Neural cell (in vitro differentiated cells): ENCODE data around the gene IL18BP. TPM values are rescaled to one million over a fixed set of nuclear protein-coding genes. Genes with fewer than 3 reads are reported as not detected.

Experiments used
- H2AFZ ChIP-seq: fragments of 200-600, 300-800 bp; sonication (generic), shearing (Covaris generic); 2 replicates; pipeline ENCODE4 v1.6.0; 2014; ENCODE audit warnings: low read depth, mild to moderate bottlenecking, antibody characterized with exemption, low read length, moderate library complexity
- H3F3A ChIP-seq: fragments of 200-600 bp; shearing (Covaris generic); 2 replicates; pipeline ENCODE4 v1.6.1; 2016; ENCODE audit warnings: mild to moderate bottlenecking, moderate library complexity, mixed read lengths, antibody characterized with exemption, low read length; ENCODE audit not compliant: insufficient read depth, poor library complexity, severe bottlenecking
- H3K27ac ChIP-seq: fragments of 200-600, 300-800 bp; sonication (generic), shearing (Covaris generic); 2 replicates; pipeline ENCODE4 v1.5.1; 2014; ENCODE audit warnings: mild to moderate bottlenecking, low read length, moderate library complexity
- H3K27me3 ChIP-seq: fragments of 300-800, 200-600 bp; sonication (generic), shearing (Covaris generic); 2 replicates; pipeline ENCODE4 v1.6.0; 2014; ENCODE audit warnings: mild to moderate bottlenecking, low read depth, low read length, moderate library complexity; ENCODE audit not compliant: insufficient read depth
- H3K36me3 ChIP-seq: fragments of 300-800, 200-600 bp; sonication (generic), shearing (Covaris generic); 2 replicates; pipeline ENCODE4 v1.5.1; 2014; ENCODE audit warnings: mild to moderate bottlenecking, antibody characterized with exemption, low read length, moderate library complexity; ENCODE audit not compliant: insufficient read depth
- H3K4me2 ChIP-seq: fragments of 300-800, 200-600 bp; sonication (generic), shearing (Covaris generic); 2 replicates; pipeline ENCODE4 v1.6.0; 2014; ENCODE audit warnings: mild to moderate bottlenecking, low read length
- H3K4me3 ChIP-seq: fragments of 300-800, 200-600 bp; sonication (generic), shearing (Covaris generic); 2 replicates; pipeline ENCODE4 v1.5.1; 2014; ENCODE audit warnings: mild to moderate bottlenecking, low read length, moderate library complexity
- H3K79me2 ChIP-seq: fragments of 200-600 bp; shearing (Covaris generic); replicated peaks from 2 replicates; pipeline ENCODE4 v1.6.0; 2014; ENCODE audit warnings: mild to moderate bottlenecking, low read length, moderate library complexity; ENCODE audit not compliant: insufficient read depth
- H3K9ac ChIP-seq: fragments of 300-800, 200-600 bp; sonication (generic), shearing (Covaris generic); 2 replicates; pipeline ENCODE4 v1.6.1; 2016; ENCODE audit warnings: mild to moderate bottlenecking, low read length, mixed read lengths
- H3K9me2 ChIP-seq: fragments of 200-600 bp; shearing (Covaris generic); 2 replicates; pipeline ENCODE4 v1.6.1; 2016; ENCODE audit warnings: mild to moderate bottlenecking, low read length, mixed read lengths; ENCODE audit not compliant: insufficient read depth
- H3K9me3 ChIP-seq: fragments of 200-600, 300-800 bp; sonication (generic), shearing (Covaris generic); 2 replicates; pipeline ENCODE4 v1.6.1; 2016; ENCODE audit warnings: mild to moderate bottlenecking, mixed run types, low read length, moderate library complexity, mixed read lengths
- H4K20me1 ChIP-seq: fragments of 200-600 bp; shearing (Covaris generic); 2 replicates; pipeline ENCODE4 v1.6.1; 2016; ENCODE audit warnings: mild to moderate bottlenecking, mixed run types; ENCODE audit not compliant: insufficient read depth
- CTCF ChIP-seq: fragments of 450-650 bp; IDR thresholded peaks from 2 replicates; pipeline ENCODE4 v1.5.1; 2014; ENCODE audit warnings: antibody characterized with exemption, mild to moderate bottlenecking, moderate library complexity; ENCODE audit not compliant: poor library complexity, severe bottlenecking
- EP300 ChIP-seq: fragments of 450-650 bp; conservative IDR thresholded peaks from 2 replicates; pipeline ENCODE4 v1.6.1; 2014; ENCODE audit warnings: antibody characterized with exemption, mild to moderate bottlenecking, moderate library complexity; ENCODE audit not compliant: poor library complexity, severe bottlenecking
- EZH2 ChIP-seq: fragments of 200-600, 300-800 bp; shearing (Covaris generic), sonication (generic); IDR thresholded peaks from 2 replicates; pipeline ENCODE4 v1.6.1; 2014; ENCODE audit warnings: antibody characterized with exemption, low read length, borderline replicate concordance, mild to moderate bottlenecking; ENCODE audit not compliant: insufficient read depth, poor library complexity, severe bottlenecking
- MXI1 ChIP-seq: fragments of 450-650 bp; conservative IDR thresholded peaks from 2 replicates; pipeline ENCODE4 v1.6.1; 2014; ENCODE audit warnings: antibody characterized with exemption, mild to moderate bottlenecking; ENCODE audit not compliant: poor library complexity, severe bottlenecking
- POLR2AphosphoS5 ChIP-seq: IDR thresholded peaks from 2 replicates; pipeline ENCODE4 v1.6.1; 2012
- RAD21 ChIP-seq: fragments of 450-650 bp; conservative IDR thresholded peaks from 2 replicates; pipeline ENCODE4 v1.6.1; 2014; ENCODE audit warnings: antibody characterized with exemption, mild to moderate bottlenecking, moderate library complexity
- REST ChIP-seq: IDR thresholded peaks from 2 replicates; pipeline ENCODE4 v1.6.1; 2012; ENCODE audit warnings: borderline replicate concordance
- SMC3 ChIP-seq: fragments of 450-650 bp; conservative IDR thresholded peaks from 2 replicates; pipeline ENCODE4 v1.6.1; 2014; ENCODE audit warnings: antibody characterized with exemption, mild to moderate bottlenecking, moderate library complexity; ENCODE audit not compliant: poor library complexity
- TAF1 ChIP-seq: IDR thresholded peaks from 2 replicates; pipeline ENCODE4 v1.6.1; 2012; ENCODE audit warnings: low read depth
- polyA plus RNA-seq: library from polyadenylated mRNA; depleted of rRNA; stranded (reverse); fragments of >200 nt; gene quantifications from 2 replicates; pipeline ENCODE4 v1.2.3, GENCODE V29; 2014

The IL18BP gene
- polyA plus RNA-seq, 1 donor from 2014 or later = 3.1 TPM

DNA sequence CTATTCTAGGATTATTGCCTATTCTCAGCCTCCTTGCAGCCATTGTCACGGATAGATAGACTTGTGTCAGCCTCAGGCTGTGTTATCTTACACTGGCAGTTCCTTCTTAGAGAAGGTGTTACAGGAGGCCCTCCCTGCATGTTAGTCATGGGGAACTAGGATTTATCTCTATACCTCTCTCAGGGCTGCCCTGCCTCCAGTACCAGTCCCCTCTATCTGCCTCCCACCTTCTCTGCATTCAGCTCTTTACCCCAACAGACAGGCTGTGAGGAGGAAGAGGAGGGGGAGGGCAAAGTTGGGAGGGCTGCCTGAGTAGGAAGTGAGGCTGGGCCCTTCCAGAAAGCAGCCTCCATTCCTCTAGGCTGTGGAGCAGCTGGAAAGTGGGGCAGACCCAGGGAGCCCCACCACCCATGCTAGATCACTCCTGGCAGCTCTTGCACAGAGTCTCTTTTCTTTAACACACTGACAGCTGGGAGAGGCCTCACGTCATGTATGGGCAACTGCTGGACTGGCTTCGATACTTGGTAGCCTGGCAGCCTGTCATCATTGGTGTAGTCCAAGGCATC lies 2.9 kb upstream of the IL18BP start:
- no peak overlapping the region for H2AFZ ChIP-seq
- H3K9me3 ChIP-seq = no peaks in the 10 kb centered on the region
- no peaks in the 10 kb centered on the region for H3K27me3 ChIP-seq
- H3K9me2 ChIP-seq = no peaks in the 10 kb centered on the region
- no peak overlapping the region for H3K9ac ChIP-seq
- TF ChIP-seq TAF1 = no peak
- no peak for TF ChIP-seq RAD21
- TF ChIP-seq SMC3 = no peak
- no peak for TF ChIP-seq REST
- no peak for TF ChIP-seq POLR2AphosphoS5
- no peak for TF ChIP-seq EP300
- TF ChIP-seq EZH2 = no peak
- no peak for TF ChIP-seq CTCF
- no peak for TF ChIP-seq MXI1
- no peak overlapping the region for H3K4me3 ChIP-seq
- no peaks in the 10 kb centered on the region for H4K20me1 ChIP-seq
- H3K27ac ChIP-seq = no peak overlapping the region
- H3F3A ChIP-seq = no peaks in the 10 kb centered on the region
- H3K4me2 ChIP-seq = no peak overlapping the region
- no peaks in the 10 kb centered on the region for H3K36me3 ChIP-seq
- H3K79me2 ChIP-seq = no peaks in the 10 kb centered on the region

- H2AFZ ChIP-seq = no peak overlapping the region
- H4K20me1 ChIP-seq = no peaks in the 10 kb centered on the region
Observed at GRCh38 chr11:71996517-71996916, 2.2 kb upstream of the IL18BP start.

More at GRCh38 chr11:71996517-71996916, 2.2 kb upstream of the IL18BP start:
- TF ChIP-seq SMC3 = no peak
- TF ChIP-seq MXI1 = no peak
- no peak for TF ChIP-seq EP300
- H3K36me3 ChIP-seq = no peaks in the 10 kb centered on the region
- H3F3A ChIP-seq = no peaks in the 10 kb centered on the region
- no peaks in the 10 kb centered on the region for H3K9me3 ChIP-seq
- no peak overlapping the region for H3K4me3 ChIP-seq
- H3K27ac ChIP-seq = no peak overlapping the region
- H3K9me2 ChIP-seq = no peaks in the 10 kb centered on the region
- H3K79me2 ChIP-seq = no peaks in the 10 kb centered on the region
- H3K9ac ChIP-seq = no peak overlapping the region
- no peaks in the 10 kb centered on the region for H3K27me3 ChIP-seq
- H3K4me2 ChIP-seq = no peak overlapping the region
